Brain microvascular endothelial cell (primary cell): Measurements from ENCODE around the gene SUCNR1.

Experiments
- DNase-seq: peaks from one replicate; pipeline ENCODE4 v3.0.0-alpha.2; 2020
- H3K27ac ChIP-seq: fragments of 250-450 bp; sonication (Bioruptor Pico); 2 replicates; pipeline ENCODE4 v1.5.1; 2020; ENCODE audit warnings: mild to moderate bottlenecking, moderate library complexity
- H3K27me3 ChIP-seq: fragments of 250-450 bp; sonication (Bioruptor Pico); replicated peaks from 2 replicates; pipeline ENCODE4 v1.5.1; 2020; ENCODE audit warnings: mild to moderate bottlenecking
- H3K36me3 ChIP-seq: fragments of 250-450 bp; sonication (Bioruptor Pico); replicated peaks from 2 replicates; pipeline ENCODE4 v1.5.1; 2020; ENCODE audit warnings: mild to moderate bottlenecking
- H3K4me3 ChIP-seq: 2 replicates; pipeline ENCODE4 v1.5.1; 2011; ENCODE audit warnings: low read depth, mild to moderate bottlenecking, control low read depth, low read length, moderate library complexity
- CTCF ChIP-seq: IDR thresholded peaks from 2 replicates; pipeline ENCODE4 v1.5.1; 2011; ENCODE audit warnings: low read depth, mild to moderate bottlenecking, moderate library complexity, low read length, control low read depth, inconsistent platforms; ENCODE audit errors: missing control alignments
- in situ Hi-C: cut with HindIII; loops from 2 replicates; pipeline ENCODE4 v1.10.0; 2017; ENCODE audit warnings: low sequenced_read_pairs, low pct_ligation_motif_present

Gene SUCNR1

DNA sequence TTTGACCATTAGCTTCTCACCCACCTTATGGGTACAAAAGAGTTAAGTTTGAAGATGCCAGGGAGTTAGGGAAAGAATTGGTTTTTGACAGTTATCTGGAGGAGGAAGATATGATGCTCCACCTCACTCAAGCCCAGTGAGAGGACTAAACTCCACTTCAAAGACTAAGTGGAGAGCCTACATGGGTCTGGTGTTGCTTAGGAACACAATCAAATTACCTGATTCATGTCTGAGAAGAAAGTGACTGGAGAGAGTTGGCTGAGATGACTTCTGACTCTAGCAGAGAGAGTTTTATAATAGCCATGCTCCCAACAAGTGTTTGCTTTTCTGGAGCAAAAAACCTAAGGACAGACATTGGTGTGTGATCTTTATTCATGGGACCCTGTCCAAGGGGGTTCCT is 43.3 kb downstream of the SUCNR1 start:
- DNase-seq: no peak
- Histone ChIP-seq H3K27me3 (no peaks in the 10 kb centered on the region), H3K4me3 (no peak overlapping the region), H3K27ac (no peak overlapping the region), H3K36me3 (no peaks in the 10 kb centered on the region)
- TF ChIP-seq CTCF: no peak
- in situ Hi-C loops: no loop called here

- Histone ChIP-seq H3K36me3 (no peaks in the 10 kb centered on the region), H3K4me3 (no peak overlapping the region), H3K27me3 (no peaks in the 10 kb centered on the region), H3K27ac (no peak overlapping the region)
- peak; percentile 53 for TF ChIP-seq CTCF
- peak; percentile 43 for DNase-seq
- in situ Hi-C loops: no loop called here
Observed at GRCh38 chr3:151918253-151919029, 45.0 kb downstream of the SUCNR1 start.

DNA sequence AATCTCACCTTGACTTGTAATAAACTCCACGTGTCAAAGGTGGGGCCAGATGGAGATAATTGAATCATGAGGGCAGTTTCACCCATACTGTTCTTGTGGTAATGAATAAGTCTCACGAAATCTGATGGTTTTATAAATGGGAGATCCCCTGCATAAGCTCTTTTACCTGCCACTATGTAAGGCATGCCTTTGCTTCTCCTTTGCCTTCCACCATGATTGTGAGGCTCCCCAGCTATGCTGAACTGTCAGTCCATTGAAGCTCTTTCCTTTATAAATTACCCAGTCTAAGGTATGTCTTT is 45.5 kb downstream of the SUCNR1 start:
- no peak for TF ChIP-seq CTCF
- H3K27ac ChIP-seq: no peak overlapping the region
- no peak for DNase-seq
- H3K27me3 ChIP-seq: no peaks in the 10 kb centered on the region
- no peaks in the 10 kb centered on the region for H3K36me3 ChIP-seq
- in situ Hi-C loops: no loop called here
- no peak overlapping the region for H3K4me3 ChIP-seq

DNA sequence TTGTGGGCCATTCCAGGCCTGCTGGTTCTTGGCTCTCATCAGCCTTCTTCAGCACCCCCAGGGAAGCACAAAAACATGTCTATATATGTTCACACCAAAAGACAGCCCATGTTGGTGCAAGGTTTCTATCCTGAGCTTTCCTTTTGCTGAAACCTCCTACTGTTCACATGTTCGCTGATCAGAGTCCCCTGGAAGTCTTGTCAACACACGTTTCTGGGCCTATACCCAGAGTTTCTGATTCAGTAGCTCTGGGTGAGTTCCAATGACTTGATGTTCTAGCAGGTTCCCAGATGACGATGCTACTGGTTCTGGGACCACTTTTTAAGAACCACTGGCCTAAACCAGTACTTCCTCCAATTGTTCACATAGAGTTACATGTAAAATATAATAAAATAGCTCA is 46.0 kb downstream of the SUCNR1 start:
- no peak overlapping the region for H3K4me3 ChIP-seq
- H3K36me3 ChIP-seq: no peaks in the 10 kb centered on the region
- in situ Hi-C loops: no loop called here
- no peak for DNase-seq
- no peaks in the 10 kb centered on the region for H3K27me3 ChIP-seq
- no peak overlapping the region for H3K27ac ChIP-seq
- TF ChIP-seq CTCF: no peak

- in situ Hi-C loops: no loop called here
- Histone ChIP-seq H3K36me3 (no peaks in the 10 kb centered on the region), H3K27me3 (no peaks in the 10 kb centered on the region), H3K4me3 (no peak overlapping the region), H3K27ac (peak overlapping the region; percentile 50)
- DNase-seq: no peak
- TF ChIP-seq CTCF: no peak
Observed at GRCh38 chr3:151923901-151924300, 50.5 kb downstream of the SUCNR1 start.

GRCh38 chr3:151924753-151925152 is 51.3 kb downstream of the SUCNR1 start:
- no peak overlapping the region for H3K4me3 ChIP-seq
- DNase-seq: no peak
- in situ Hi-C loops: no loop called here
- H3K36me3 ChIP-seq: no peaks in the 10 kb centered on the region
- H3K27me3 ChIP-seq: no peaks in the 10 kb centered on the region
- no peak for TF ChIP-seq CTCF
- H3K27ac ChIP-seq: no peak overlapping the region
